Heart right ventricle (tissue), 16 donors: ENCODE results near the gene STAT2. TPM values are rescaled to one million over a fixed set of nuclear protein-coding genes. Genes with fewer than 3 reads are reported as not detected.

Source experiments
- ATAC-seq, 8 donors: fragments of 200-7000 bp; cut with Tn5 transposase; one replicate each; pipeline ENCODE4 v1.9.1; 2020; ENCODE audit warnings: mild to moderate bottlenecking in 8 of 8, moderate library complexity in 8 of 8, moderate number of reproducible peaks in 1 of 8
- DNase-seq, 2 donors: peaks; one replicate each; pipeline ENCODE4 v3.0.0-alpha.2; 2020
- H3K27ac ChIP-seq, 10 donors: fragments of 200-600 bp; sonication (generic) in 2 of 10; one replicate each; pipeline versions ENCODE4 v1.5.0 to v1.8.0; 2020 to 2022; ENCODE audit warnings: mild to moderate bottlenecking in 3 of 10
- H3K27me3 ChIP-seq, 7 donors: fragments of 200-600 bp; one replicate each; pipeline ENCODE4 v1.8.0; 2021 to 2022; ENCODE audit warnings: mild to moderate bottlenecking in 2 of 7
- H3K36me3 ChIP-seq, 9 donors: fragments of 200-600 bp; sonication (generic) in 1 of 9; one replicate each; pipeline versions ENCODE4 v1.5.0 to v1.8.0; 2020 to 2022; ENCODE audit warnings: mild to moderate bottlenecking in 2 of 9
- H3K4me1 ChIP-seq, 9 donors: fragments of 200-600 bp; sonication (generic) in 1 of 9; one replicate each; pipeline versions ENCODE4 v1.5.0 to v1.8.0; 2020 to 2022; ENCODE audit warnings: mild to moderate bottlenecking in 4 of 9
- H3K4me3 ChIP-seq, 10 donors: fragments of 200-600 bp; sonication (generic) in 2 of 10; one replicate each; pipeline versions ENCODE4 v1.5.0 to v1.8.0; 2020 to 2022; ENCODE audit warnings: mild to moderate bottlenecking in 7 of 10, moderate library complexity in 2 of 10
- H3K9me3 ChIP-seq, 11 donors: fragments of 200-600 bp in 10 of 11; sonication (generic) in 2 of 11; one replicate each; pipeline versions ENCODE4 v1.5.0 to v1.8.0; 2013 to 2022; ENCODE audit warnings: mild to moderate bottlenecking in 2 of 11, control low read depth in 1 of 11, moderate library complexity in 1 of 11
- WGBS, 2 donors: extraction: QIAGEN DNeasy Blood & Tissue Kit; methylation state at CpG; one replicate each; pipeline ENCODE4 v1.1.7; 2013; ENCODE audit warnings: inconsistent platforms in 1 of 2; 5-methylcytosine and 5-hydroxymethylcytosine counted together
- intact Hi-C, 10 donors: fragments of 100-400 bp; cut with DNase I; formaldehyde crosslinking; loops; one replicate each; pipeline versions ENCODE4 v1.11.1 to v1.14.2; 2022
- polyA plus RNA-seq, 2 donors: library from polyadenylated mRNA; stranded (reverse); fragments of 200-250 nt; gene quantifications; one replicate each; pipeline ENCODE4 v1.2.3, GENCODE V29; 2013
- total RNA-seq, 10 donors: library from RNA; stranded (reverse); fragmentation: NEBNext Ultra II Directional in 3 of 10; extraction: Animal tissue kit (Norgen Biotek cat#: 25700) in 3 of 10; gene quantifications; one replicate each; pipeline versions ENCODE4 v1.2.1 to v1.2.4, GENCODE V29; 2021 to 2023
- TF ChIP-seq, protein P1 (sequence below), 9 donors: fragments of 200-600 bp; sonication (generic) in 2 of 9; IDR thresholded peaks; one replicate each; pipeline versions ENCODE4 v1.5.0 to v1.8.0; 2021 to 2022; ENCODE audit warnings: antibody characterized with exemption in 9 of 9, mild to moderate bottlenecking in 5 of 9, moderate library complexity in 1 of 9
- donor health status: Arrhythmogenic right ventricular cardiomyopathy.
- donor health status: ischemic (EF 13 %, LVEDD 7.1; RV severe dilation, severe dysfunction).
- donor health status: healthy with polysubstance abuse.
- donor health status: DM: no; HTN: yes; CAD: no.
- donor health status: DM: no; HTN: no; CAD: no.
- donor health status: ischemic (EF 25% LVEDD 6.9; RV normal size, moderate dysfunction).
- donor health status: ischemic (EF 25% LVEDD 5.7; RV mildly dilated, moderate dysfunction).
- donor health status: healthy.
- donor health status: DM: yes; HTN: yes; CAD: no.
- donor health status: Ischemic cardiomyopathy.
- donor health status: ischemic (EF 35%, LVEDD 5.7; RV mildly dilated, moderate dysfunction).
- donor health status: nonischemic (EF 11% LVEDD 7.7; RV severe dilation, severe dysfunction).
- donor health status: DM: yes; HTN: yes; CAD: no.
- donor health status: PGD.
- donor health status: ischemic (EF 29% LVEDD 5.4; RV normal size, mild dysfunction).
- donor health status: nonischemic (EF 23%, LVEDD 6.1; RV moderate dilation, normal function).

Gene STAT2
- total and polyA plus RNA-seq, 12 donors = 16.9 to 107 (median 38.7) TPM

DNA sequence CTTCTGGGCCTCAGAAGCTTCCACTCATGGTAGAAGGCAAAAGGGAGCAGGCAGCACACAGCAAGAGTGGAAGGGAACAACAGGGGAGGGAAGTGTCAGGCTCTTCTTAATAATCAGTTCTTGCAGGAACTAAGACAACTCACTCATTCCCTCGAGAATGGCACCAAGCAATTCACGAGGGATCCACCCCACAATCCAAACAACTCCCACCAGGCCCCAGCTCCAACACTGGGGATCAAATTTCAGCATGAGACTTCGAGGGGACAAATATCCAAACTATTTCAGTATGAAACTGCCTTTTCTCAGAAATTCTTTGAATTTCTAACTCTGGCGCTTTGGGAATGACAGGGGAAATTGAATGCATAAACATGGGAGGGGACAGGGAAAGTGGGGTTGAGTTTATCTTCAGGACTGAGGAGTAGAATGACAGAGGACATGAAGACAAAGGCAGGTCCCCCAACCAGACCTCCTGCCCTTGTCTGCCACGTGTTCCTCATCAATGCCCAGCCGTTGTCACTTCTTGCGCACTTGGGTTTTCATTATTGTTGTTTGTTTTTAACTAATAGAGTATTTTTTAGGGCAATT, 27.3 kb upstream of the STAT2 start:
- TF ChIP-seq, protein P1, sequence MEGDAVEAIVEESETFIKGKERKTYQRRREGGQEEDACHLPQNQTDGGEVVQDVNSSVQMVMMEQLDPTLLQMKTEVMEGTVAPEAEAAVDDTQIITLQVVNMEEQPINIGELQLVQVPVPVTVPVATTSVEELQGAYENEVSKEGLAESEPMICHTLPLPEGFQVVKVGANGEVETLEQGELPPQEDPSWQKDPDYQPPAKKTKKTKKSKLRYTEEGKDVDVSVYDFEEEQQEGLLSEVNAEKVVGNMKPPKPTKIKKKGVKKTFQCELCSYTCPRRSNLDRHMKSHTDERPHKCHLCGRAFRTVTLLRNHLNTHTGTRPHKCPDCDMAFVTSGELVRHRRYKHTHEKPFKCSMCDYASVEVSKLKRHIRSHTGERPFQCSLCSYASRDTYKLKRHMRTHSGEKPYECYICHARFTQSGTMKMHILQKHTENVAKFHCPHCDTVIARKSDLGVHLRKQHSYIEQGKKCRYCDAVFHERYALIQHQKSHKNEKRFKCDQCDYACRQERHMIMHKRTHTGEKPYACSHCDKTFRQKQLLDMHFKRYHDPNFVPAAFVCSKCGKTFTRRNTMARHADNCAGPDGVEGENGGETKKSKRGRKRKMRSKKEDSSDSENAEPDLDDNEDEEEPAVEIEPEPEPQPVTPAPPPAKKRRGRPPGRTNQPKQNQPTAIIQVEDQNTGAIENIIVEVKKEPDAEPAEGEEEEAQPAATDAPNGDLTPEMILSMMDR (IDR thresholded peaks at IDR 0.05) = no peak
- ATAC-seq (no peak), DNase-seq (no peak)
- no peaks in the 10 kb centered on the region for H3K36me3 ChIP-seq
- intact Hi-C loops = no loop called here
- no peaks in the 10 kb centered on the region for H3K27me3 ChIP-seq
- H3K27ac ChIP-seq = no peak overlapping the region
- no peaks in the 10 kb centered on the region for H3K4me1 ChIP-seq
- H3K9me3 ChIP-seq = peaks cover 0 to 6% (median 0%) of the 10 kb centered on the region in 11 donors
- WGBS, 2 donors = 46 to 51% methylated on average over 7 of the region's 7 CpGs
- no peak overlapping the region for H3K4me3 ChIP-seq

DNA sequence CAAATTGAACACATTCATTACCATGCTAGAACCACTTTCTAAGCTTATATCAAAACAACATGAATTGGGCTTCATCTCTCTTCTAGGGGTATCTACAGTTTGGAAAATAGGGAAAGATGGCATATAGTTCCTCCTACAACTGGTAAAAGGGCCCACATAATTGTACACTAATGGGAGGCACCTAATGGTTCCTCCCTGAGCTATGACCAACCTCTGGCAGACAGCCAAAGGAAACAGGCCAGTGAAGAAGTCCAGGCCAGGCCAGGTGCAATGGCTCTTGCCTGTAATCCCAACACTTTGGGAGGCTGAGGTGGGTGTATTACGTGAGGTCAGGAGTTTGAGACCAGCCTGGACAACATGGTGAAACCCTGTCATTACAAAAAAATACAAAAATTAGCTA, 26.0 kb upstream of the STAT2 start:
- intact Hi-C loops = no loop called here
- H3K4me1 ChIP-seq = no peaks in the 10 kb centered on the region
- 88 to 96% methylated on average over 1 of the region's 1 CpG for WGBS, 2 donors
- ATAC-seq (no peak), DNase-seq (no peak)
- no peaks in the 10 kb centered on the region for H3K36me3 ChIP-seq
- no peak overlapping the region for H3K27ac ChIP-seq
- no peaks in the 10 kb centered on the region for H3K9me3 ChIP-seq
- no peak overlapping the region for H3K4me3 ChIP-seq
- TF ChIP-seq, protein P1 (IDR thresholded peaks at IDR 0.05) = no peak
- no peaks in the 10 kb centered on the region for H3K27me3 ChIP-seq

DNA sequence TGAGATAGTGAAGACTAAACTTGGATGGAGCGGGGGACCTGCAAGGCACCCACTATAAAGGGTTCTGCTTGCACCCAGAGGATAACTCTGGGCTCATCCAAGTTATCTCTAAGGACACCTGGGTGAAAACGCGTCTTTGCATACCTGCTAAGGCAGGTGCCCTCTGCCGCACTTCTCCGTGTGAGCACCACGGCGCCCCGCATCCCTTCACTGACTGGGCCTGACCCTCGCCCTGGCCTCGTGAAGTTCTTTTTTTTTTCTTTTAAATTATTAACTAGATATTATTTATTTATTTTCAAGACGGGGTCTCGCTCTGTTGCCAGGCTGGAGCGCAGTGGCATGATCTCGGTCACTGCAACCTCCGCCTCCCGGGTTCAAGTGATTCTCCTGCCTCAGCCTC, 22.7 kb upstream of the STAT2 start:
- Histone ChIP-seq H3K27me3 (no peaks in the 10 kb centered on the region), H3K9me3 (no peaks in the 10 kb centered on the region), H3K27ac (no peak overlapping the region), H3K4me1 (no peaks in the 10 kb centered on the region), H3K36me3 (no peaks in the 10 kb centered on the region), H3K4me3 (no peak overlapping the region)
- 94% methylated on average over 16 of the region's 16 CpGs for WGBS, 2 donors
- DNase-seq (no peak), ATAC-seq (no peak)
- intact Hi-C loops = no loop called here
- TF ChIP-seq, protein P1 (IDR thresholded peaks at IDR 0.05) = no peak

DNA sequence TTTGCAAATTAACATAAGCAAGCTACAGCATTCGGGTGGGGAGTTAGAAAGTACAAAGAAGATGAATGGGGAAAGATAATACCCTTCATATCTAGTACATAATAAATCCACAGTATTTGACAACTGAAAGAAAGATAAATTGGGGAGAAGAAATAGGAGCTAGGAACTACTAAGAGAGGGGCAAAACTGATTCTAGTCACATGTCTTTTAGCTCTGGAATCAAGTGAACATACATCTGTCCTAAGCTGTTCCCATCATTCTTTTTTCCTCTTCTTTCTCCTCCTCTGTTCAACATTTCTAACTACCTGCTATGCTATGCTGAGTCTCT, 18.0 kb upstream of the STAT2 start:
- H3K27ac ChIP-seq = no peak overlapping the region
- TF ChIP-seq, protein P1 (IDR thresholded peaks at IDR 0.05) = no peak
- DNase-seq (no peak), ATAC-seq (no peak)
- H3K4me1 ChIP-seq = peaks cover 0 to 10% (median 0%) of the 10 kb centered on the region in 9 donors
- H3K9me3 ChIP-seq = peaks cover 0 to 6% (median 0%) of the 10 kb centered on the region in 11 donors
- no peak overlapping the region for H3K4me3 ChIP-seq
- no peaks in the 10 kb centered on the region for H3K27me3 ChIP-seq
- WGBS, 2 donors = 59% methylated on average over 1 of the region's 1 CpG
- intact Hi-C loops = loop anchor here in 1 of 10 donors (10.0 kb wide), 1 partner anchor 67 kb away; the partner anchor contains the start of gene TIMELESS
- H3K36me3 ChIP-seq = no peaks in the 10 kb centered on the region
